ENCODE results near the gene RUNX3. TPM values are rescaled to one million over a fixed set of nuclear protein-coding genes. Genes with fewer than 3 reads are reported as not detected.
A peak's percentile ranks its signal among the peaks of the same experiment; 100 is the strongest.

RUNX3 gene
- total RNA-seq, 2 experiments from 2014 or later = 180 to 183 TPM

- Mint-ChIP-seq H3K9me3 (no peaks in the 10 kb centered on the region), H3K36me3 (ENCODE audit: low read depth) (peaks cover 79% of the 10 kb centered on the region), H3K4me3 (peak overlapping the region; percentile 96), H3K27me3 (no peaks in the 10 kb centered on the region), H3K27ac (peak overlapping the region; percentile 90), H3K4me1 (ENCODE audit: low read depth) (peaks cover 61% of the 10 kb centered on the region)
- TF ChIP-seq CTCF (IDR thresholded peaks at IDR 0.05) = no peak
- ChIA-PET CTCF (interaction anchor here (1.4 to 8.8 kb wide), 7 partner anchors 12 to 221 kb away, joined by 3 to 53 read pairs (median 17); no protein-coding TSS in a partner anchor), POLR2A (interaction anchor here (0.8 to 10.8 kb wide), 18 partner anchors 8 to 172 kb away, joined by 3 to 122 read pairs (median 5); no protein-coding TSS in a partner anchor)
- DNase-seq = peak; percentile 71
- ATAC-seq = no peak
- intact Hi-C loops (cut with micrococcal nuclease) = loop anchor here (10.0 kb wide), 1 partner anchor 106 kb away; no protein-coding TSS in a partner anchor
Observed at GRCh38 chr1:24928689-24929397, 1.2 kb downstream of the RUNX3 start.

GRCh38 chr1:24927988-24928688, 1.9 kb downstream of the RUNX3 start:
- Mint-ChIP-seq H3K27me3 (no peaks in the 10 kb centered on the region), H3K27ac (peak overlapping the region; percentile 90), H3K4me1 (ENCODE audit: low read depth) (peaks cover 61% of the 10 kb centered on the region), H3K4me3 (peak overlapping the region; percentile 96), H3K9me3 (no peaks in the 10 kb centered on the region), H3K36me3 (ENCODE audit: low read depth) (peaks cover 79% of the 10 kb centered on the region)
- no peak for TF ChIP-seq CTCF (IDR thresholded peaks at IDR 0.05)
- CTCF ChIA-PET = interaction anchor here (1.4 to 8.8 kb wide), 8 partner anchors 13 to 222 kb away, joined by 3 to 53 read pairs (median 14); no protein-coding TSS in a partner anchor
- ATAC-seq (no peak), DNase-seq (no peak)
- intact Hi-C loops (cut with micrococcal nuclease) = loop anchor here (10.0 kb wide), 1 partner anchor 107 kb away; no protein-coding TSS in a partner anchor
- POLR2A ChIA-PET = interaction anchor here (0.8 to 10.8 kb wide), 18 partner anchors 10 to 968 kb away, joined by 3 to 122 read pairs (median 4); partner anchors contain the start of gene PNRC2

DNA sequence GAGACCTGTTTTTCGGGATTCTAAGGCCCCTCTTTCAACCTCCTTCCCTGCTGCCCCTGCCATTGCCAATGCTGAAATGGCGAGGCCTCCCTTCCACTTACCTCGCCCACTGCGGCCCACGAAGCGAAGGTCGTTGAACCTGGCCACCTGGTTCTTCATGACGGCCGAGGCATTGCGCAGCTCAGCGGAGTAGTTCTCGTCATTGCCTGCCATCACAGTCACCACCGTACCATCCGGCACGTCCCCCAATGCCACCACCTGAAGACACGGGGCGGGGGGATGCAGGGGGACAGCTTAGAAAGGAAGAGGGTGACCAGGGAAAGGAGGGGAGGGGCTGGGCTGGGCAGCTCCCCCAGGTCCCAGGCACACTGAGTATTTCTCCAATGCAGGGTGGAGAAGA, 2.6 kb downstream of the RUNX3 start:
- Mint-ChIP-seq H3K4me1 (ENCODE audit: low read depth) (peaks cover 60% of the 10 kb centered on the region), H3K4me3 (peak overlapping the region; percentile 96), H3K27ac (peak overlapping the region; percentile 90), H3K27me3 (no peaks in the 10 kb centered on the region), H3K9me3 (no peaks in the 10 kb centered on the region), H3K36me3 (ENCODE audit: low read depth) (peaks cover 77% of the 10 kb centered on the region)
- ATAC-seq (no peak), DNase-seq (no peak)
- intact Hi-C loops (cut with micrococcal nuclease) = loop anchor here (10.0 kb wide), 1 partner anchor 107 kb away; no protein-coding TSS in a partner anchor
- ChIA-PET CTCF (interaction anchor here (0.8 to 8.8 kb wide), 11 partner anchors 9 to 279 kb away, joined by 3 to 53 read pairs (median 6); no protein-coding TSS in a partner anchor), POLR2A (interaction anchor here (0.6 to 10.8 kb wide), 15 partner anchors 8 to 967 kb away, joined by 3 to 122 read pairs (median 5); partner anchors contain the start of genes PNRC2 and SYF2)
- no peak for TF ChIP-seq CTCF (IDR thresholded peaks at IDR 0.05)

- TF ChIP-seq CTCF (IDR thresholded peaks at IDR 0.05) = no peak
- peak overlapping the region; percentile 96 for H3K4me3 Mint-ChIP-seq
- POLR2A ChIA-PET = interaction anchor here (0.6 to 10.8 kb wide), 15 partner anchors 9 to 306 kb away, joined by 3 to 122 read pairs (median 5); partner anchors contain the start of gene SYF2
- H3K9me3 Mint-ChIP-seq = no peaks in the 10 kb centered on the region
- intact Hi-C loops (cut with micrococcal nuclease) = loop anchor here (10.0 kb wide), 1 partner anchor 108 kb away; no protein-coding TSS in a partner anchor
- H3K36me3 Mint-ChIP-seq (ENCODE audit: low read depth) = peaks cover 80% of the 10 kb centered on the region
- H3K27me3 Mint-ChIP-seq = no peaks in the 10 kb centered on the region
- peak overlapping the region; percentile 90 for H3K27ac Mint-ChIP-seq
- peaks cover 65% of the 10 kb centered on the region for H3K4me1 Mint-ChIP-seq (ENCODE audit: low read depth)
- ATAC-seq = no peak
- CTCF ChIA-PET = interaction anchor here (0.8 to 8.8 kb wide), 12 partner anchors 8 to 280 kb away, joined by 3 to 53 read pairs (median 4); no protein-coding TSS in a partner anchor
- no peak for DNase-seq
Observed at GRCh38 chr1:24926563-24927249, 3.4 kb downstream of the RUNX3 start.
